ENCODE data around the gene STK11. TPM values are rescaled to one million over a fixed set of nuclear protein-coding genes. Genes with fewer than 3 reads are reported as not detected.

STK11 gene
- polyA plus RNA-seq, 1 donor from 2014 or later, result 51.6 TPM

DNA sequence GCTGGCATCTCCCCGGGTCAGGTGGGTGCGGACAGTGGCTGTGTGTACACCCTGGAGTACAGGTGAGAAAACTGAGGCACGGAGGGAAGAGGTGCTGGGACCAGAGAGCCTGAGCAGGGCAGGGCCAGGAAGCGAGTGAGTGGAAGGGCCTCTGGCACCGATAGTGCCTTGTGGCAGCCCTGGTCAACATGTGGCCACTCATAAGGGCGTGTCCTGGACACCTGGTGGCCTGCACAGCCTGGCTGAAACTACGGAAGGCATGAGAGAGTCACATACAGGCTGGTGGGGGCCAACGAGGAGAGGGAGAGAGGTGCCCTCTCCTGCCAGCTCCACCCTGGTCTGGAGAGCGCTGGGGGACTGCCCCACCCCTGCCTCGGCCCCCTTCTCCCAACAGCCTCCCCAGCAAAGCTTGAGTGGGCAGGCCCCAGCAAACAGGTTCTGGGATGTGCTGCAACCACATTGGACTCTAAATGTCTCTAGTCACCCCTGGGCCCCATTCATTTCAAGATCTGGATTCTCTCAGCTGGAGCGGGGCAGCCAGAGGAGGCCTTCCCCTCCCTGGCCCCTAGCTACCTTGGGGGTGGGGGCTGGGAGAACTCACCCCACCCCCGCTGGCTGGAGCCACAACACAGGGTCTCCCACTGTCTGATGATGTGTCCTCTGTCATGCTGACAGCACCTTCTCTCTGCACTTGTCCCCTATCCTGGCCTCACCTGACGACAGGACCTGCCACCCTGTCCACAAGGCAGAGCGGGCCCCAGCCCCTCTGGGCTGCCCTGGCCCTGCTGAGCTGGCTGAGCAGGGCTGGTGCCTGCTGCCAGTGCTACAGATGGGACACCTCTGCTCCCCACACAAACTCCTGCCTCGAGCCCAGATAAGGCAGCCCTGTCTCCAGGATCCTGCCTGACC is 26.4 kb downstream of the STK11 start:
- TF ChIP-seq POLR2AphosphoS5 (IDR thresholded peaks at IDR 0.05) (no peak), EP300 (conservative IDR thresholded peaks at IDR 0.05; ENCODE audit: poor library complexity, severe bottlenecking) (no peak), SMC3 (conservative IDR thresholded peaks at IDR 0.05; ENCODE audit: poor library complexity) (no peak), RAD21 (conservative IDR thresholded peaks at IDR 0.05) (no peak), EZH2 (IDR thresholded peaks at IDR 0.05; ENCODE audit: borderline replicate concordance, insufficient read depth, low read length, poor library complexity, severe bottlenecking) (no peak)
- H3K27ac ChIP-seq (ENCODE audit: low read length), result no peak overlapping the region
- H3K9me3 ChIP-seq (ENCODE audit: low read length), result no peaks in the 10 kb centered on the region
- H3K36me3 ChIP-seq (ENCODE audit: insufficient read depth, low read length), result no peaks in the 10 kb centered on the region
- no peaks in the 10 kb centered on the region for H3K9me2 ChIP-seq (ENCODE audit: insufficient read depth, low read length)
- H3K4me2 ChIP-seq (ENCODE audit: low read length), result no peak overlapping the region
- peaks cover 13% of the 10 kb centered on the region for H3K79me2 ChIP-seq (replicated peaks; ENCODE audit: insufficient read depth, low read length)
- no peaks in the 10 kb centered on the region for H3K27me3 ChIP-seq (ENCODE audit: insufficient read depth, low read depth, low read length)
- H3K9ac ChIP-seq (ENCODE audit: low read length), result peak overlapping the region; percentile 5
- no peak overlapping the region for H2AFZ ChIP-seq (ENCODE audit: low read depth, low read length)
- H3K4me3 ChIP-seq (ENCODE audit: low read length), result no peak overlapping the region
- H3F3A ChIP-seq (ENCODE audit: insufficient read depth, low read length, poor library complexity, severe bottlenecking), result no peaks in the 10 kb centered on the region
- H4K20me1 ChIP-seq (ENCODE audit: insufficient read depth), result no peaks in the 10 kb centered on the region

GRCh38 chr19:1232652-1233072 is 27.1 kb downstream of the STK11 start:
- no peak overlapping the region for H3K27ac ChIP-seq (ENCODE audit: low read length)
- H3K9ac ChIP-seq (ENCODE audit: low read length), result no peak overlapping the region
- no peaks in the 10 kb centered on the region for H3K9me3 ChIP-seq (ENCODE audit: low read length)
- H2AFZ ChIP-seq (ENCODE audit: low read depth, low read length), result no peak overlapping the region
- no peaks in the 10 kb centered on the region for H3K27me3 ChIP-seq (ENCODE audit: insufficient read depth, low read depth, low read length)
- H4K20me1 ChIP-seq (ENCODE audit: insufficient read depth), result no peaks in the 10 kb centered on the region
- peaks cover 13% of the 10 kb centered on the region for H3K79me2 ChIP-seq (replicated peaks; ENCODE audit: insufficient read depth, low read length)
- H3K4me2 ChIP-seq (ENCODE audit: low read length), result no peak overlapping the region
- no peaks in the 10 kb centered on the region for H3F3A ChIP-seq (ENCODE audit: insufficient read depth, low read length, poor library complexity, severe bottlenecking)
- no peaks in the 10 kb centered on the region for H3K9me2 ChIP-seq (ENCODE audit: insufficient read depth, low read length)
- H3K4me3 ChIP-seq (ENCODE audit: low read length), result no peak overlapping the region
- TF ChIP-seq CTCF (IDR thresholded peaks at IDR 0.05; ENCODE audit: poor library complexity, severe bottlenecking) (no peak), EP300 (conservative IDR thresholded peaks at IDR 0.05; ENCODE audit: poor library complexity, severe bottlenecking) (no peak), RAD21 (conservative IDR thresholded peaks at IDR 0.05) (no peak), REST (IDR thresholded peaks at IDR 0.05; ENCODE audit: borderline replicate concordance) (no peak), POLR2AphosphoS5 (IDR thresholded peaks at IDR 0.05) (no peak), TAF1 (IDR thresholded peaks at IDR 0.05; ENCODE audit: low read depth) (no peak), SMC3 (conservative IDR thresholded peaks at IDR 0.05; ENCODE audit: poor library complexity) (no peak), MXI1 (conservative IDR thresholded peaks at IDR 0.05; ENCODE audit: poor library complexity, severe bottlenecking) (no peak), EZH2 (IDR thresholded peaks at IDR 0.05; ENCODE audit: borderline replicate concordance, insufficient read depth, low read length, poor library complexity, severe bottlenecking) (no peak)
- H3K36me3 ChIP-seq (ENCODE audit: insufficient read depth, low read length), result no peaks in the 10 kb centered on the region

All from neural cell (in vitro differentiated cells).